Central memory CD4-positive, alpha-beta T cell (primary cell): Measurements from ENCODE around the gene GNAQ.
"Not testable (repeated sequence)": the region's sequence is repeated elsewhere in the genome, so short reads cannot be mapped to it uniquely, and the experiment has no call there.

Experiments
- DNase-seq: peaks from one replicate; pipeline ENCODE4 v3.0.0; 2022

GNAQ gene

DNA sequence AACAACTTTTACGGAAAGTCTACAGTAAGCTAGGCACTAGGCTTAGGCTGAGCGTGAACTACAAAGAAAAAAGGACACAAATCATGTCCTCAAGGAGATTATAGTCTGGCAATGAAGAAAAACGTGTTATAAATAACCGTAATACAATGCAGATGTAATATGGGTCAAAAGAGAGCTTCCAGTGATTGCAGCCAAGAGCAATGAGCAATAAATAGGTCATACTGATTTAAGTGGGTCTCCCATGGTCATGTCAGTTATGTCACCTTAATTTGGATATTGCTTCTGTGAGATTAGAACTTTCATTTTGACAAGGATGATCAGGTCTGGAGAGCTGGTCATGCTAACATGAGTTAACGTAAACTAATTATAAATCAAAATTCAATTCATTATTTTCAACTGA is 224.9 kb downstream of the GNAQ start:
- DNase-seq, result no peak

- no peak for DNase-seq
Measured at GRCh38 chr9:77805810-77806209, 225.8 kb downstream of the GNAQ start.

- no peak for DNase-seq
Measured at GRCh38 chr9:77803423-77803822, 228.2 kb downstream of the GNAQ start.

- no peak for DNase-seq
Measured at GRCh38 chr9:77802515-77803293, 228.9 kb downstream of the GNAQ start.

GRCh38 chr9:77802064-77802463 is 229.5 kb downstream of the GNAQ start:
- no peak for DNase-seq

DNA sequence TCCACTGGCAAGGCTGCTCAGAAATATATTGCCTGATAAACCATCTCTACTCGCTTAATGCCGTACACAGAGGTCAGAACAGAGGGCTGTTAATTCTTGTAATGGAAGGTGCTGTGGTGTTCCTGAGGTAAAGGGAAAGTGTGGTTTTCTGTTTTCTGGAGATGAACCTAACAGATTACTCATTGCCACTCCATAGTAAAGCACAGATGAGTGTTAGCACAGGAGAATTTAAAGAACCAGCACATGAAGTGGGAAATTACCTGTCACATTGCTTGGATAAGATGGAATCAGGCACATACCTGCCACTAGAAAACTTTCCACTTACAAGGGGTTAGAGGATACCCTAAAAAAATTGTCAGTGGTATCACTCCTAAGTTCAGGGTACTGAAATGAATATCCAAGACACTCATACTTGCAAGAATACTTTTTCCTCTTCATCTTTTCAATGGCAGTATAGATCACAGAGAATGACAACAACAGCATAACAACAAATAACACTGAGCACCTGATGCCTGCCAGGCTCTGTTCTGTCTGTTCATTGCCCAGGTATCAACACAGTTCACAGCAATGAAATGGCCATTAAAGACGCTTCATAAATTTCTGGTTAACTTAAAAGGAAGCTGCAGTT is 230.6 kb downstream of the GNAQ start:
- no peak for DNase-seq

DNA sequence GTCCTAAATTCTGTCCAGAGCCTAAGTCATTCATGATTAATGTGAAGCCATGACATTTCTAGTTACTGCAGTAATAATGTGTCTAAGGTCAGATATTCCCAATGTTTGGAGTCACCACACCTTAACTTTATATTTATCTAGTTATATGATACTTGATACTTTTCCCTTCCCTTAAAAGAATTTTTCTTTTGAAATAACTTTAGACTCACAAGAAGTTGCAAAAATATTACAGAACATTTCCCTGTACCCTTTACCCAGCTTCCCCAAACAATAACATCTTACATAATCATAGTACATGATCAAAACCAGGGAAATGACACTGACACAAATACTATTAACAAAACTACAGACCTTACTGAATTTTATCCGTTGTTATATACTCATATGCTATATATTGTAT is 233.5 kb downstream of the GNAQ start:
- no peak for DNase-seq

DNA sequence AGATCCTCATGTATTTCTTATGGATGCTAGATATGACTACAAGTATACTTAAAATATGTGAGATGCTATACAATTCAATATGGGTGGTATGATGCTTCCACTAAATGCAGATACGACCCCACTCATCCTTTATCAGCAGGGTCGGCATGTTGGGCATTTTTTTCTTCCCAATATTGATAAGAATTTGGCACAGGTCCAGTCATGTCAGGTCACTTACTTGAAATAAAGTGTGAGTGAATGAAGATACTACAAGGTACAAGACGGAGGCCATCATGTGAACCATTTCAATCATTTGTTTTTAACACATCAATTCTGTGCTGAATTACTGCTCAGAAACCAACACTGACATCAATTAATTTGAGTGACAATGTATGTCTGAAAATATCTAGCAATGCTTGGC is 236.6 kb downstream of the GNAQ start:
- no peak for DNase-seq

- DNase-seq, result no peak
Measured at GRCh38 chr9:77793849-77794248, 237.8 kb downstream of the GNAQ start.

DNA sequence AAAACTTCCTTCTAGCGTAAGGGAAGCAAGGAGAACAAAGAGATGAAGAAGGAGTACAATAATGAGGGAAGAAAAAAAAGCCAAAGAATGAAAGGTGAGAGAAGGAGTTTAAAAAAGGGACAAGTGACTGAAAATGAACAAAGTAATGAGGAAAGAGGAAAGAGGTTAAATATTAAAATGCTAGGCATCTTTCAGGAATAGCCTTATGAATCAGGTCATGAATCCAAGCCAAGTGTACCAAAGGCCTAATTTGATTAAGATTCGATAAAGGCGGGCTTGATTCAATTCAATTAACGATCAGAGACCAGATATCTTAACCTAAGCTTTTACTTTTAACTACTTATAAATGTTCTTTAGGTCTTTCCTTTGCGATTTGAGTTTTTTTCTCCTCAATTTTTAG is 241.7 kb downstream of the GNAQ start:
- no peak for DNase-seq

DNA sequence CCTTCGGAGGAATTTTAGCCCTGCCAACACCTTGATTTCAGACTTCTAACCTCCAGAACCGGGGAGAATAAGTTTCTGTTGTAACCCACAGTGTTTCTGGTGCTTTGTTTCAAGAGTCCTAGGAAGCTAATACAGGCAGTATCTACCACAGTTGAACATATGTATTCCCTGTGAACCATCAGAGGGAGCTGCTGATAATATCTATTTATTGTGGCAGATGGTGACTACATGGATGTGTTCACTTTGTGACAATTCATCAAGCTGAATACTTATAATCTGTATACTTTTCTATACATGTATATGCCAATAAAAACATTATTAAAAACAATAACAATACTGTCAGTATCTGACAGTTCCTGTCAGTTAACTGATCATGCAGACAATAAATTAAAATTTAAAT is 246.3 kb downstream of the GNAQ start:
- no peak for DNase-seq

DNA sequence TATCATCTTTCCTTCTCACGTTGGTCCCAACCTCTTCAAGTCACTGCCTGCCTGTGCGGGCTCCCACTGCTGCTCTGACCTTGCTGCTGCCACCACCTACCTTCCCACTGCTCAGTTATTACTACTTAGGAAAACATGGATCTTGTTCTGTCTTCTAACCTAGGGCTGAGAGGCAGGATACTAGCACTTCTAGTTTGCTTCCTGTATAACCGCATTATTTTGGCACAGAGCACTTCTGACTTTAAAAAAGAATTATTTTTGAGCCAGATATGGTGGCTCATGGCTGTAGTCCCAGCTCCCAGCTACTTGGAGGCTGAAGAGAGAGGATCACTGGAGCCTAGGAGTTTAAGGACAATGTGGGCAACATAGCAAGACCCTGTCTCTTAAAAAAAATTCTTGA is 248.1 kb downstream of the GNAQ start:
- no peak for DNase-seq

DNA sequence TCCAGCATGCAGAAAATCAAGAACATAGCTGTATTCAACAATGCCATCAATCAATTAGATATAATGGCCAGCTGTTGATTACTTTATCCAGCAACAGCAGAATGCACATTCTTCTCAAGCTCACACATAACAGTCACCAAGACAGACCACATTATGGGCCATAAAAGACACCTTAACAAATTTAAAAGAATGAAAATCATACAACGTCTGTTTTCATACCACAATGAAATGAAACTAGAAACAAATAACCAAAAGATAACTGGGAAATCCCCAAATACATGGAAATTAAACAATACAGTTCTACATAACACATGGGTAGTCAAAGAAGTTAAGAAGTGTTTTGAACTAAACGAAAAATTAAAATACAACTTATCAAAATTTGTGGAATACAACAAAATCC is 252.6 kb downstream of the GNAQ start:
- no peak for DNase-seq

DNA sequence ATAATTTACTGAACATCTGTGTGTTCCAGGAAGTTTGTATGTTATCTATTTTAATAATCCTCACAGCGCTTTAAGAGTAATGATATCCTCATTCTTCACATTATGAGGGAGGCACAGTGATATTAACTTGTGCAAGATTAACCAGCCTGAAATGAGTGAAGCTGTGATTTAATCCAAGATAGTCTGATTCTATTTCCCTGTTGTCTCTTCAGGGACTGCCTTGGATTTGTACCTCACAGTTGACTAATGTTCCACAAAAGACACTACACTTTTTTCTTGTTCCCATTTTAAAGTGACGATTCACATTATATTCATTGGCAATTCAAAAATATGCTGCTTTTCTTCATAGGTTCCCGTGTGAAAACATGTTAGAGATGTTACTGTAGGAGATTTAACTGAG is 258.2 kb downstream of the GNAQ start:
- no peak for DNase-seq

GRCh38 chr9:77772646-77773045 is 259.0 kb downstream of the GNAQ start:
- no peak for DNase-seq

- DNase-seq, result no peak
Measured at GRCh38 chr9:77771171-77771570, 260.4 kb downstream of the GNAQ start.

- DNase-seq, result no peak
Measured at GRCh38 chr9:77770340-77770739, 261.3 kb downstream of the GNAQ start.

DNA sequence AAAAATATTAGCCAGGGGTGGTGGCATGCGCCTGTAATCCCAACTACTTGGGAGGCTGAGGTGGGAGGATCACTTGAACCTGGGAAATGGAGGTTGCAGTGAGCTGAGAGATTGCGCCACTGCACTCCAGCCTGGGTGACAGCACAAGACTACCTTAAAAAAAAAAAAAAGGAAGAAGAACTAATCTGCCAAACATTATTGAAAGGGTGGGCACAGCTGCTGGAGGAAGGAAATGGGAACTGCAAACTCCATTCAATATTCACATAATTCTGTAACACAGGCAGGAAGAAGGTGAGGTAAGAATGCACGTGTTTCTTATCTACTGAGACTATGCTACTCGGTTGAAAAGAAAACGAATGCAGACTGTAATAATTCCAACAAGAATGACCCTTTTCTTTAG is 262.4 kb downstream of the GNAQ start:
- DNase-seq, result no peak

DNA sequence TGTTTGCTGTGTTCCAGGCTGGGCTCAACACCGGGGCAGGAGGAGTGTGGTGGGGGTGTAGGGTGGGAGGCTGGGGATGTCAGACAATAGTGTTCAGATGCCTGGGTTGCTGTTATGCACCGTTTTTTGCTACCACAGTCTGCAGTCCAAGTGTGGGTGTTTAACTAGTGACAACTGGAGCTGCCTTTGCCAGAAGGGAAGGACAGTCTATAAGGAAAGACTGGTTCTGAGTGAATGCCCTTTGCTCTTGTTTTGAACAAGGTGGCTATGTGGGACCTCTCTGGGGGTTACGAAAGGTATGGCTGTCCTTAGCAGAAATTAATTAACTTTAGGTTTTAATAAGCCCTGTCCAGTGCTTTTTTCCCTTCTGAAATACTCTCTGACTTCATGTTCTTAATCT is 265.0 kb downstream of the GNAQ start:
- DNase-seq, result no peak

GRCh38 chr9:77765781-77766259 is 265.8 kb downstream of the GNAQ start:
- DNase-seq, result no peak

DNA sequence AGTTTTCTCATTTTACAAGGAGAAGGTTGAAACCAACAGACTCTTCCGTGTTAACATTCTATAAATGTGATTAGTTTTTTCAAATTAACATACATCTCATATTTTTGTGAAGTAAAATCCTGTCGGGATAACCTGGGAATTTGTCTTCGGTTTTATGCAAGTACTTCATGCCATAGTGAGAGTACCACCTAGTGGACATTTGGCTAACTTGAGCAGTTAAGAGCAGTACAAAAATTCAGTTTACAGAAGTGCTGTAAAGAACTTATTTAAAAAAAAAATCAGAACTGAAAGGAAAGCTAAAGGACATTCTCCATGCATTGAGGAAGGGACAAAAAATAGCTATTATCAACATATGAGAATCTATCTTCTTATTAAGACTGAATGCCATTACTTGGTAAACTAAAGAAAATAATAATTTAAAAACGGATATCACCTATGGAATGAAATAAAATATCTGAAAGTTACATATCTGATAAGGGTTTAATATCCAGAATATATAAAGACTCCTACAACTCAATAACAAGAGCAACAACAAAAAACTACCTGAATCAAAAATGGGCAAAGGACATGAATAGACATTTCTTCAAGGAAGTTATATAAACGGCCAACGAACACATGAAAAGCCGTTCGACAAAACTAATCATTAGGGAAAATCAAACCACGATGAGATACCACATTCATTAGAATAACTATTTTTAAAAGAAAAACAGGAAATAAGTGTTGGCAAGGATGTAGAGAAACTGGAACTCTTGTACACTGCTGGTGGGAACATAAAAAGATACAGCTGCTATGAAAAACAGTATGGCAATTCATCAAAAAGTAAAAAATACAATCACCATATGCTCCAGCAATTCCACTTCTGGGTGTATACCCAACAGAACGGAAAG is 266.5 kb downstream of the GNAQ start:
- DNase-seq, result no peak

- no peak for DNase-seq
Measured at GRCh38 chr9:77763566-77763965, 268.0 kb downstream of the GNAQ start.

DNA sequence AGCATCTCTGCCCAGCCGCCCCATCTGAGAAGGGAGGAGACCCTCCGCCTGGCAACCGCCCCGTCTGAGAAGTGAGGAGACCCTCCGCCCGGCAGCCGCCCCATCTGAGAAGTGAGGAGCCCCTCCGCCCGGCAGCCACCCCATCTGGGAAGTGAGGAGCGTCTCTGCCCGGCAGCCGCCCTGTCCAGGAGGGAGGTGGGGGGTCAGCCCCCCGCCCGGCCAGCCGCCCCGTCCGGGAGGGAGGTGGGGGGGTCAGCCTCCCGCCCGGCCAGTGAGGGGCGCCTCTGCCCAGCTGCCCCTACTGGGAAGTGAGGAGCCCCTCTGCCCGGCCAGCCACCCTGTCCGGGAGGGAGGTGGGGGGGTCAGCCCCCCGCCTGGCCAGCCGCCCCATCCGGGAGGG is 270.7 kb downstream of the GNAQ start:
- not testable (repeated sequence) for DNase-seq

GRCh38 chr9:77759391-77759790 is 272.2 kb downstream of the GNAQ start:
- DNase-seq, result no peak
